Cardiac muscle cell (in vitro differentiated cells and primary cell): ENCODE data around the gene STX8. TPM values are rescaled to one million over a fixed set of nuclear protein-coding genes. Genes with fewer than 3 reads are reported as not detected.
A peak's percentile ranks its signal among the peaks of the same experiment; 100 is the strongest.

Experiments
- DNase-seq, 2 donors: peaks; one replicate each; pipeline versions ENCODE4 v3.0.0 to v3.0.0-alpha.2; 2010 to 2017; ENCODE audit warnings: low read depth in 1 of 2, low spot score in 1 of 2
- H3K27ac ChIP-seq: fragments of 200-600 bp; sonication (generic); 2 replicates; pipeline ENCODE4 v1.5.1; 2016
- H3K27me3 ChIP-seq: fragments of 200-600 bp; sonication (generic); 2 replicates; pipeline ENCODE4 v1.6.0; 2016; ENCODE audit warnings: control low read depth
- H3K36me3 ChIP-seq: fragments of 200-600 bp; sonication (generic); 2 replicates; pipeline ENCODE4 v1.5.1; 2016; ENCODE audit warnings: control low read depth
- H3K4me1 ChIP-seq: fragments of 200-600 bp; sonication (generic); 2 replicates; pipeline ENCODE4 v1.8.1; 2017; ENCODE audit warnings: low read depth, mild to moderate bottlenecking, mixed run types
- H3K4me3 ChIP-seq: fragments of 200-600 bp; sonication (generic); 2 replicates; pipeline ENCODE4 v1.5.1; 2016; ENCODE audit warnings: mild to moderate bottlenecking
- H3K9me3 ChIP-seq: fragments of 200-600 bp; sonication (generic); 2 replicates; pipeline ENCODE4 v1.5.1; 2017; ENCODE audit warnings: low read depth, mild to moderate bottlenecking, control low read depth
- polyA plus RNA-seq: library from polyadenylated mRNA; unstranded; fragments of >200 nt; fragmentation: Nextera tagmentation; extraction: Ambion mirVana; gene quantifications from 2 replicates; pipeline ENCODE4 v1.2.1, GENCODE V29; 2016
- total RNA-seq: library from RNA; depleted of rRNA; stranded (reverse); fragments of >200 nt; gene quantifications from 2 replicates; pipeline ENCODE4 v1.2.3, GENCODE V29; 2016
- TF ChIP-seq, protein P1 (sequence below): IDR thresholded peaks from 2 replicates; pipeline ENCODE4 v1.5.1; 2012; ENCODE audit warnings: low read depth, mild to moderate bottlenecking, low read length

The STX8 gene
- total and polyA plus RNA-seq, 2 experiments from 2014 or later: 46.9 to 95.2 TPM

DNA sequence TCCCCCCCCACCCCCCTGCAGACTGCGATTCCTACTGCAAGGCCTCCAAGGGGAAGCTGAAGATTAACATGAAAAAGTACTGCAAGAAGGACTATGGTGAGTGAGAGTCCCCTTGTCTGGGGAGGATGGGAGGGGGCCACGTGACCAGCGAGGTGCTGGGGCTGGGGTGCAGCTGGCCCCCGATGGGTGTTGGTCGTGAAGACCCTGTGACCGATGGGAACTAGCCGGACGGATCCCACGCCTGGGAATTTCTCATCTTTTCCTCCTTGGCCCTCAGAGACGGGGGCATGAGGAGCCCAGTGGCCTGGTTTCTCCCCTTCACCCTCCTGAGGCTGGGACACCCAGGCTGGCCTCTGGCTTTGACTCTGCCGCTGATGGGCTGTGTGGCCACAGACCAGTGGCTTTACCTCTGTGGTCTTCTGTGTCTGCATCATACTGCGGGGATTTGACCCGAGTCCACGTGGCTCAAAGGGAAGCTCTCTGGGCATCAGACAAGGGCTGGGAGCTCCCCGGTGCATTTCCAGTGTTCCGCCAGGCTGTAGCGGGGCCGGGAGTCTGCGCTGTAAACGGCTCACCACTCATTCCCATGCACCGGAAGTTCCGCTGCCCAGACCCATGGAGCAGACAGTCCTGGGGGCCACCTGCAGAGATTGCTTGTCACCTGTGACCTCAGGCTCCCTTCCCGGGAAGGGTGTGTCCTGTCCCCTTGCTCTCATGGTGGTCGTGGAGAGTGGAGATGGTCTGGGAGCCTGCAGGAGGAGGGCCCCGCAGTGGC is 354.3 kb downstream of the STX8 start:
- no peaks in the 10 kb centered on the region for H3K4me1 ChIP-seq
- H3K27me3 ChIP-seq: peaks cover 52% of the 10 kb centered on the region
- H3K4me3 ChIP-seq: no peak overlapping the region
- no peak overlapping the region for H3K27ac ChIP-seq
- H3K36me3 ChIP-seq: no peaks in the 10 kb centered on the region
- H3K9me3 ChIP-seq: no peaks in the 10 kb centered on the region
- DNase-seq: no peak
- TF ChIP-seq, protein P1, sequence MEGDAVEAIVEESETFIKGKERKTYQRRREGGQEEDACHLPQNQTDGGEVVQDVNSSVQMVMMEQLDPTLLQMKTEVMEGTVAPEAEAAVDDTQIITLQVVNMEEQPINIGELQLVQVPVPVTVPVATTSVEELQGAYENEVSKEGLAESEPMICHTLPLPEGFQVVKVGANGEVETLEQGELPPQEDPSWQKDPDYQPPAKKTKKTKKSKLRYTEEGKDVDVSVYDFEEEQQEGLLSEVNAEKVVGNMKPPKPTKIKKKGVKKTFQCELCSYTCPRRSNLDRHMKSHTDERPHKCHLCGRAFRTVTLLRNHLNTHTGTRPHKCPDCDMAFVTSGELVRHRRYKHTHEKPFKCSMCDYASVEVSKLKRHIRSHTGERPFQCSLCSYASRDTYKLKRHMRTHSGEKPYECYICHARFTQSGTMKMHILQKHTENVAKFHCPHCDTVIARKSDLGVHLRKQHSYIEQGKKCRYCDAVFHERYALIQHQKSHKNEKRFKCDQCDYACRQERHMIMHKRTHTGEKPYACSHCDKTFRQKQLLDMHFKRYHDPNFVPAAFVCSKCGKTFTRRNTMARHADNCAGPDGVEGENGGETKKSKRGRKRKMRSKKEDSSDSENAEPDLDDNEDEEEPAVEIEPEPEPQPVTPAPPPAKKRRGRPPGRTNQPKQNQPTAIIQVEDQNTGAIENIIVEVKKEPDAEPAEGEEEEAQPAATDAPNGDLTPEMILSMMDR: no peak

DNA sequence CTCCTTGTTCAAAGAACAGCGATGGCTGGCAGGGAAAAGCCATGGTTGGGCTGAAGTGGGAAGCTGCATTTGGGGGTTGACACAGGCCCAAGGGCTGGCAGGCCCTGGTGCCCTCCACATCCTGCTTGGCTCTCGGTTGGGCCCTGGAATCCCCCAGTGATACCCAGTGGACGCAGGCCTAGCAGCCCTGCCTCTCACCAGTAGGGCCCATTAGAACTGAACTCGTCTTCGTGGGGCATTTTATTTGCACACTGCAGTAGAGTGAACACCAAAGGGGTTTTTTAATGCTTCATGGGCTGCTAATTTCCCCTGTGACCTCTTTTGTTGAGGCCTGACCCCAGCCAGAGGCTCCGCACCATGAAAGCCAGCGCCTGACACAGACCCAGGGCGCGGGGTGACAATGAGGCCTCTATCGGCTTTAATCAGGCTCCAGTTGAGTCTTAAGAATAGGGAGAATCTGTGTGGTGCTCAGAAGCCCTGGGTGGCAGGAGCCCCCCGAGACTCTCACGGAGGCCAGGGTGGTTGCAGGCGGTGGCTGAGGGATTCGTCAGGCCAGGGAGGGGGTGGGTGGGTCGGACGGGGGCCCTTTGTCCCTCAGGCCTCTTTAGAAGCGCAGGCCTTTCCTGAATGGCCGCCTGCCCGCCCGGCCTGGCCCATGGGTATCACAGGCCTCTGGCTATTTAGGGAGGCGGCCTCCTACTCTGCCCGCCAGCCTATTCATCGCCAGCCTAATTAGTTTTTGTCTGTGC is 355.0 kb downstream of the STX8 start:
- Histone ChIP-seq H3K36me3 (no peaks in the 10 kb centered on the region), H3K9me3 (no peaks in the 10 kb centered on the region), H3K4me3 (no peak overlapping the region), H3K27me3 (peaks cover 44% of the 10 kb centered on the region), H3K27ac (no peak overlapping the region), H3K4me1 (no peaks in the 10 kb centered on the region)
- TF ChIP-seq, protein P1: no peak
- no peak for DNase-seq

DNA sequence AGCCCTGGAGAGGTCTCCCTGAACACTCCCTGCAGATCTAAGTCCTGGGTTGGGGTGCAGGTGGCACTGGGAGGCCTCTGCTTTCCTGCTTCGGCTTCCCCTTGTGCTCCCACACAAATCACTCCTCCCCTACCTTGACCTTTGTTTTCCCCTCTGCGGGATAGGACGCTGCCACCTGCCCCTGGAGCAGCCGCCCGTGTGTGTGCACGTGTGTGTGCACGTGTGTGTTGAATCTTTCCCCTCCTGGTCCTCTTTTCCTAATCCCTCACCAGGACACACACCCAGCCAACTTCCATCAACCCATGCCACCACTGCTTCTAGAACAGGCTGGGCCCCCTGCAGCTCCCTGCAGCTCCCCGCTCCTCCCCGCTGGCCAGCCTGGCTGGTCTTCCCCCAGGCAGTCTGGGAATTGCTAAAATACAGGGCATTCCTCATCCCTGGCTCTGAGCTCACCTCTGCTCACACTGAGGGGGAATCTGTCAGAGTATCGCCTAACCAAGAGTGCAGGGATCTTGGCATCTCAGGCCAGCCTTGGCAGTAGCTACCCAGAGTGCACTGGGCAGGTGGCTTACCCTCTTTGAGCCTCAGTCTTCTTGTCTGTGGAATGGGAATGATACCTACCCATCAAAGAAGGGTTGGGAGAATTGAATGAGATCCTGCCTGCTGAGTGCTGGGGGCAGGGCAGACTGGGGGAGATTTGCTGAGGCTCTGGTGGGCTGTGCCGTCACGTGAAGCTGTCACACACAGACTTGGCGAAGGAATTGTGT is 355.8 kb downstream of the STX8 start:
- H3K9me3 ChIP-seq: no peaks in the 10 kb centered on the region
- no peak overlapping the region for H3K4me3 ChIP-seq
- no peak for DNase-seq
- H3K4me1 ChIP-seq: no peaks in the 10 kb centered on the region
- H3K36me3 ChIP-seq: no peaks in the 10 kb centered on the region
- TF ChIP-seq, protein P1: no peak
- peaks cover 37% of the 10 kb centered on the region for H3K27me3 ChIP-seq
- H3K27ac ChIP-seq: no peak overlapping the region

DNA sequence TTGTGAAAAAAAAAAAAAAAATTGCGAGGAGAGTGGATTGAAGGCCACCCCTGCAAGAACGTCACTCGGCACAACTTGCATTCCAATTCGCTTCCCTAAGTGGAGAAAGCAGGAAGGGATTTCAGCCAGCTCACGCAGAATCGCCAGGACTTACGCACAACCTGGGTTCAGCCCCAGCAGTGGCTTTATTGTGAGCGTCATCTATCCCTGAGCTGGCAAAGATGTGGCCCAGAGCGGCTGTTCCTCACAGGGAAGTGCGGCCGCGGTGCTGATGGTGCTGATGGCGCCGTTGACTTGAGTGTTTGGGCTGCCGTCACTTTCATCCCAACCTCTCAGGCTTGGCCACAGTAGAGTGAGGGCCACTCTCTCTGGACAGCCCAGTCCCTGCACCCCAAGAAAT is 356.7 kb downstream of the STX8 start:
- no peaks in the 10 kb centered on the region for H3K4me1 ChIP-seq
- H3K9me3 ChIP-seq: no peaks in the 10 kb centered on the region
- no peaks in the 10 kb centered on the region for H3K36me3 ChIP-seq
- TF ChIP-seq, protein P1: no peak
- no peak overlapping the region for H3K4me3 ChIP-seq
- peak in 1 of 2 donors; percentile 26 for DNase-seq
- H3K27ac ChIP-seq: no peak overlapping the region
- H3K27me3 ChIP-seq: peaks cover 28% of the 10 kb centered on the region

DNA sequence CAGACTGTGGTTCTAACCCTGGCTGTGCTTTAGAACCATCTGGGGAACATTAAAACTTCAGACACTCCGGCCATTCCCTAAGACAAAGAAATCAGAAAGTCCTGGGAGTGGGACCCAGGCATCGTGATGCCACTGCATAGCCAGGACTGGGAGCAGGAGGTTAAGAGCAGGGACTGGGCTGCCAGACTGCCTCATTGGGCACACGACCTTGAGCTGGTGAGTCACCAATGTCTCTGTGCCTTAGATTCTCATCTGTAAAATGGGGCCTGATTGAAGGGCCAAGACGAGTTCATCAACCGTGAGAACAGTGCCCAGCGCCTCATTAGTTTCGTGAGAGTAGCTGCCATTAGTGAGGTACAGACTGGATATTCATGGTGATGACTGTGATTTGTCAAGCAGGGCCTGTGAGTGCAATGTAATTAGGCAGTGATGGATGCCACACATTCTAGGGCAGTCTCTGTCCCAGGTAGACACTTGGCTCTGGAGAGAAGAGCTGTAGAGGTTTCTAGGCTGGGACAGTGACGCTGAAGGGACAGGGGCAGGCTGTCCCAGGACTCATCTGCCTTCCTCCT is 357.5 kb downstream of the STX8 start:
- H3K4me1 ChIP-seq: no peaks in the 10 kb centered on the region
- no peaks in the 10 kb centered on the region for H3K9me3 ChIP-seq
- H3K27ac ChIP-seq: no peak overlapping the region
- TF ChIP-seq, protein P1: no peak
- no peaks in the 10 kb centered on the region for H3K36me3 ChIP-seq
- peaks cover 24% of the 10 kb centered on the region for H3K27me3 ChIP-seq
- H3K4me3 ChIP-seq: no peak overlapping the region
- no peak for DNase-seq
